Activated naive CD4-positive, alpha-beta T cell treated with anti-CD3 and anti-CD28 coated beads, Interleukin-2, amount 50 U/mL, for 24 hours (primary cell): ENCODE data around the gene TMEM223.
A peak's percentile ranks its signal among the peaks of the same experiment; 100 is the strongest.
"Not testable (repeated sequence)": the region's sequence is repeated elsewhere in the genome, so short reads cannot be mapped to it uniquely, and the experiment has no call there.

Source experiments
- H3K27ac Mint-ChIP-seq: one replicate; pipeline ENCODE4 v1.8.0; 2021; ENCODE audit warnings: mild to moderate bottlenecking, mixed read lengths
- H3K27me3 Mint-ChIP-seq: one replicate; pipeline ENCODE4 v1.8.0; 2021; ENCODE audit warnings: mixed read lengths
- H3K36me3 Mint-ChIP-seq: one replicate; pipeline ENCODE4 v1.8.0; 2021; ENCODE audit warnings: mixed read lengths
- H3K4me1 Mint-ChIP-seq: one replicate; pipeline ENCODE4 v1.8.0; 2021; ENCODE audit warnings: mixed read lengths
- H3K4me3 Mint-ChIP-seq: one replicate; pipeline ENCODE4 v1.8.0; 2021; ENCODE audit warnings: mild to moderate bottlenecking, mixed read lengths
- H3K9me3 Mint-ChIP-seq: one replicate; pipeline ENCODE4 v1.8.0; 2021; ENCODE audit warnings: mixed read lengths

TMEM223 gene

DNA sequence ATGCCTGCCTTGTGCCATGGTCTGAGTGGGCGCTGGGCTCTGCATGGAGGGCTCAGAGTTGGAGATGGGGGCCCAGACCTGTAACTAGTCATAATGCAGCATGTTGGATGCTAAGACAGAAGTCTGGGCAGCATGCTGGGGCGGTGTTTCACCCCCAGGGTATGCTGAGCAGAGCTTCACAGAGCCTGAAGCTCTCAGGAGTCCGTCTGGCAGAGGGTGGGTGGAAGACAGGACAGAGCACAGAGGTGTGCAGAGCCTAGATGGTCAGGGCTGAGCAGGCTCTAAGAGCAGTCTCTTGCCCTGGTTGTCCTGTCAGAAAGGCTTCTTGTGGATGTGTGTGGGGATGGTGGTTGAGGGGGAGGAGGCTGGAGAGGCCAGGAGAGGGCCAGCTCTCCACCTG is 13.4 kb downstream of the TMEM223 start:
- Mint-ChIP-seq H3K27me3 (no peaks in the 10 kb centered on the region), H3K36me3 (no peaks in the 10 kb centered on the region), H3K4me3 (no peak overlapping the region), H3K4me1 (peaks cover 10% of the 10 kb centered on the region), H3K9me3 (no peaks in the 10 kb centered on the region), H3K27ac (no peak overlapping the region)

DNA sequence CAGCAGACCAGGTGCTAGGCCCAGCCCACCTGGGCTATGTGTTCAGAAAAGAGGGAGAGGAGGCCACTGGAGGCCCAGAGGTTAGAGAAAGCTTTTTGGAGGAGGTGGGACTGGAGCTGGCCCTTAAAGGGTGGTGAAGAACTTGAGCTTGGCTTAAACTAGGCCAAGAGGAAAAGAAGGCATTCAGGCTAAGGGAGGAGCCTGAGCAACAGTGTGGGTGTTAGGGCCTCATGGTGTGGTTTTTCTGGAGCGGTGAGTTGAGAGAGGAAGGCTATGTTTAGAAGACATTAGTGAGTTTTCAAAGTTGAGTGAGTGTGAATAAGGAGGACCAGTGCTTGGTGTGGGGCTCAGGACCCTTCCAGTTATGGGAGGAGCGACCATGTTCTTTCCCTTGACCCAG is 14.4 kb downstream of the TMEM223 start:
- Mint-ChIP-seq H3K4me1 (peaks cover 11% of the 10 kb centered on the region), H3K9me3 (no peaks in the 10 kb centered on the region), H3K4me3 (no peak overlapping the region), H3K27ac (peak overlapping the region; percentile 83), H3K36me3 (no peaks in the 10 kb centered on the region), H3K27me3 (no peaks in the 10 kb centered on the region)

DNA sequence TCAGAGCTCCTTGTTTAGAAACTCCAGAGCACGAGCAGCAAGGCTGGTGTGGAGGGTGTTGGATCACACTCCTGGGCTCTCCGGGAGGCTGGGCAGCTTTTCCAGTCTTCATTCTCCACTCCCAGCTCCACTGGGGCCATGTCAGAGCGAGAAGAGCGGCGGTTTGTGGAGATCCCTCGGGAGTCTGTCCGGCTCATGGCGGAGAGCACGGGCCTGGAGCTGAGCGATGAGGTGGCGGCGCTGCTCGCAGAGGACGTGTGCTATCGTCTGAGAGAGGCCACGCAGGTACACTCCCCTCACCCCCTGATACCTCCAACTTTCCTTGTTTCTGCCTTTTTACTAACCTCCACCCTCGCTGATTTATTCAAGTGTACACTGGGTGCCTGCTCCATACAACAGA is 16.2 kb downstream of the TMEM223 start:
- Mint-ChIP-seq H3K9me3 (no peaks in the 10 kb centered on the region), H3K4me1 (peaks cover 23% of the 10 kb centered on the region), H3K36me3 (no peaks in the 10 kb centered on the region), H3K4me3 (no peak overlapping the region), H3K27me3 (no peaks in the 10 kb centered on the region), H3K27ac (no peak overlapping the region)

DNA sequence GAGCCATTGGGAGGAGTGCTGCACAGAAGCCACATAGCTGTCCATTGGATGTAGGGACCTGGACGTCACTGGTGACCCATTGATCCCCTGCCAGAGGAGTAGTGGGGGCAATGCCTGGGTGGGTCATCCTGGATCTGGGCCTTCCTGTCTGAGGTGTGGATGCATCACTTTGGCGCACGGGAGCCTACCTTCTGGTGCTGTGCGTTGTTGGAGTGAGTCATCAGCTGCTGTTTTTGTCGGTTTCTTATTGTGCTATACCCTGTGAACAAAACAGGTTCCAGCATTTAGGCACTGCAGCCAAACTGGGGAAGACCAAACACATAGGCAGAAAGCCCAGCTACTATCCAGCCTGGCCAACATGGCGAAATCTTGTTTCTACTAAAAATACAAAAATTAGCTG is 17.4 kb downstream of the TMEM223 start:
- H3K27ac Mint-ChIP-seq, result no peak overlapping the region
- H3K27me3 Mint-ChIP-seq, result no peaks in the 10 kb centered on the region
- H3K36me3 Mint-ChIP-seq, result no peaks in the 10 kb centered on the region
- H3K4me1 Mint-ChIP-seq, result peaks cover 33% of the 10 kb centered on the region
- no peaks in the 10 kb centered on the region for H3K9me3 Mint-ChIP-seq
- H3K4me3 Mint-ChIP-seq, result no peak overlapping the region

DNA sequence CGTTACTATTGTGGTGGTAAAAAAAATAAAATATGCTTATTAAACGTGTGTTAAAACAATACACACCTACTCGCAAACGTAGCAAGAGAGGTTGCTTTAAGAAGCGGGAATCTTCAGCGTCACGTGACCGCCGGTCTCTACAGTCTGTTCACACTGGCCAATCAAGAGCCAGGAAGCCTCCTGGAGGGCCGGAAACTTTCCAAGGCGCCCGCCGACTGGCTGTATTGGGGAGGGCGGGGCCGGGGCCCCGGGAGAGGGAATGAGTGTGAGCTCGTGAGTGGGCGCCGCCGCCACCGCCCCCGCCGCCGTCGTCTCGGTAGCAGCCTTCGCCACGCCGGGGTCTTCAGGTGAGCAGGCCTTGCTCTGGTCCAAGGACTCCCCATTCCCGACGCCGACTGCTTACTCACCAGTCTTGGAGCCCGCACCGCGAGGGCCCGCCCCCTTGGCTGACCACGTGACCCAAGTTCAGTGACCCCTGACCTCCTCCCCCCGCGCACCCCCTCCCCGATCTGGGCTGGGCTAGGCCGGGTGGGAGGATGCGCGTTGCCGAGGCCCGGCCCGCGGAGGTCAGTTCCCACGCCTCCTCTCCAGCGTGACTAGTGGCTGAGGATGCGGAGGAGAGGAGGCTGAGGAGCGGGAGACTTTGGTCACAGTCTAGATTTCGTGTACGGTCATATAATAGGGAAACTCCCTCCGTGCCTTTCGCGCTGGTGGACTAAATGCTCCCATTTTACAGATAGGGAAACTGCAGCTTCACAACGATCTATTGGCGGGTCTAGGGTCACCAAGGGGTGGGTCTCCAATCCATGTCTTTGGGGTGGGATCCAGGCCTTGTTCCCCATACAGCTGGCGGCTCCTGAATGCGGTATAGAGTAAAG is 20.4 kb downstream of the TMEM223 start, which contains the start of gene TAF6L:
Gene TAF6L (plus strand): TSS at position 253 of the 878 bp plus-strand sequence. CDS start 4,388 bp downstream, outside the sequence.
- Mint-ChIP-seq H3K4me1 (peaks cover 27% of the 10 kb centered on the region), H3K9me3 (no peaks in the 10 kb centered on the region), H3K4me3 (peak within 1 kb of the TSS; percentile 93), H3K27me3 (no peaks in the 10 kb centered on the region), H3K27ac (peak within 1 kb of the TSS; percentile 95), H3K36me3 (no peaks in the 10 kb centered on the region)

DNA sequence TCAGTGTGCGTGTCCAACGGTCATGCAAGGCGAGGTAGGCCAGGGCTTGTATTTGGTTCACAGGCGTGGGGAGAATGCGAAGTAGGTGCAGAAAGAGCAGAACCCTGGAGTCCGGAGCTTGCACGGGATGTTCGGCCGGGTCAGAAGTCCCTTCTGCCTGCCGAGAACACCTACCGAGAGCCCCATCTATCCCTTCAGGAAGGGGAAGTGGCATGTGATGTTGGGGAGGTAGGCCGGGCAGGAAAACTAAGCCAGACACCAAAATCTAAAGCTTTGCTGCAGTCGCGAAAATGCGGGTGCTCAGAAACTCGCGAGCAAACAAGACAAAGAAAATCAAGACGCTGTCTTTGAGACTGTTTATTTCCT is 21.0 kb downstream of the TMEM223 start:
- peaks cover 27% of the 10 kb centered on the region for H3K4me1 Mint-ChIP-seq
- H3K9me3 Mint-ChIP-seq, result no peaks in the 10 kb centered on the region
- H3K27me3 Mint-ChIP-seq, result no peaks in the 10 kb centered on the region
- peak overlapping the region; percentile 93 for H3K4me3 Mint-ChIP-seq
- H3K27ac Mint-ChIP-seq, result peak overlapping the region; percentile 95
- H3K36me3 Mint-ChIP-seq, result no peaks in the 10 kb centered on the region

DNA sequence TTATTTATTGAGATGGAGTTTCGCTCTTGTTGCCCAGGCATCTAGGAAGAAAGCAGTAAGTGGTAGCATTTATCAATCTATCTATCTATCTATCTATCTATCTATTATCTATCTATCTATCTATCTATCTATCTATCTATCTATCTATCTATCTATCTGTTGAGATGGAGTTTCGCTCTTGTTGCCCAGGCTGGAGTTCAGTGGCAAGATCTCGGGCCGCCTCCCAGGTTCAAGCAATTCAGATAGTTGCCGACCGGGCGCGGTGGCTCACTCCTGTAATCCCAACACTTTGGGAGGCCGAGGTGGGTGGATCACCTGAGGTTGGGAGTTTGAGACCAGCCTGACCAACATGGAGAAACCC is 31.0 kb downstream of the TMEM223 start:
- Mint-ChIP-seq H3K4me3 (peak overlapping the region; percentile 95), H3K4me1 (peaks cover 20% of the 10 kb centered on the region)
- H3K9me3 Mint-ChIP-seq, H3K36me3 Mint-ChIP-seq, H3K27me3 Mint-ChIP-seq, H3K27ac Mint-ChIP-seq: not testable (repeated sequence)

DNA sequence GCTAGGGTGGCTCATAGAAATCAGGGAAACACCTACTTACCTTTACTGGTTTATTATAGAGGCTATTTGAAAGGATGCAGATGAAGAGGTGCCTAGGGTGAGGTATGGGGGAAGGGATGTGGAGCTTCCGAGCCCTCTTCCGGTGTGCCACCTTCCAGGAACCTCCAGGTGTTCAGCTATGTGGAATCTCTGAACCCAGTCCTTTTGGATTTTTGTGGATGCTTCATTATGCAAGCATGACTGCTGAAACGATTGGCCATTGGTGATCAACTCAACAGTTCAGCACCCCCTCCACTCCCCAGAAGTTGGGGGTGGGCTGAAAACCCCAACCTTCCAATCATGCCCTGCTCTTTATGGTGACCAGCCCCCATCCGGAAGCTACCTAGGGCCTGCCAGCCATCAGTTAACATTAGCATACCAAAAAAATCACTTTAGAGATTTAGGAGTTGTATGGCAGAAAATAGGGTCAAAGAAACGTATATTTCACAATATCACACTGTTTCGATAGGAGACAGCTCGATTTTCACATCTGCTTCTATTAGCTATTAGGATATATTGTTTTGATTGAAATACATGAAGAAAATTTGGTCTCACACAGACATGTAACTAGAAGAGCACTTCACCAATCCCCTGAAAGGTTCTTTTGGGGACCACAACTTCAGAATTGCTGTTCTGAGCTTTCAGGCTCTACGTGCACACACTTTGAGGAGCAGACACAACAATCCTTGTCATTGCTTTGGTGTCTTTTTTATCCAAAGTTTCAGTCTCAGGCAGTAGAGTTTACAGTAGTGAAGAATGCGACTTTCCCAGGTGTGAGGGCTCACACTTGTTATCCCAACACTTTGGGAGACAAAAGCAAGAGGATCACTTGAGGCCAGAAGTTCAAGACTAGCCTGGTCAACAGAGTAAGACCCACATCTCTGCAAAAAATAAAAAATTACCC is 33.7 kb downstream of the TMEM223 start:
- Mint-ChIP-seq H3K36me3 (peaks cover 5% of the 10 kb centered on the region), H3K4me3 (no peak overlapping the region), H3K27me3 (no peaks in the 10 kb centered on the region), H3K4me1 (peaks cover 23% of the 10 kb centered on the region), H3K27ac (no peak overlapping the region), H3K9me3 (no peaks in the 10 kb centered on the region)

DNA sequence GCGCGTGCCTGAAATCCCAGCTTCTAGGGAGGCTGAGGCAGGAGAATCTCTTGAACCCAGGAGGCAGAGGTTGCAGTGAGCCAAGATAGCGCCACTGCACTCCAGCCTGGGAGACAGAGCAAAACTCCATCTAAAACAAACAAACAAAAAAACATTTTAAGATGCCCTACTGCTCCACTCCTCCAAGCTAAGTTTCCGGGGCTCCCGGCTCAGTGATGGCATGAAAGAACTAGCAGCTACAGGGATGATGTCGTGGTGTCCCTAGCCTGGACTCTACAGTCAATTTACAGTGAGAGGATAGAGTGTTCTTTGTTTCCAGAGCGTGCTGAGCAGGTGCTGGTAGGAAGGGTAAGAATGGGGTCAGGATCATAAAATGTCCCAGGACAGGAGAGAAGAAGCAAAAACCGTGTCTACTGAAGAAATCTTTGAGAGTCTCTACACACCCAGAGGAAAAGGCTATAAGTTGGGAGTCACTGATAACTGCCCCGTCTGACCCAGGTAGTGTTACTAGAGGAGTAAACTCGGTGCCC is 36.7 kb downstream of the TMEM223 start:
- Mint-ChIP-seq H3K4me3 (peak overlapping the region; percentile 33), H3K27me3 (no peaks in the 10 kb centered on the region), H3K9me3 (no peaks in the 10 kb centered on the region), H3K4me1 (peaks cover 22% of the 10 kb centered on the region), H3K36me3 (peaks cover 1% of the 10 kb centered on the region), H3K27ac (no peak overlapping the region)

DNA sequence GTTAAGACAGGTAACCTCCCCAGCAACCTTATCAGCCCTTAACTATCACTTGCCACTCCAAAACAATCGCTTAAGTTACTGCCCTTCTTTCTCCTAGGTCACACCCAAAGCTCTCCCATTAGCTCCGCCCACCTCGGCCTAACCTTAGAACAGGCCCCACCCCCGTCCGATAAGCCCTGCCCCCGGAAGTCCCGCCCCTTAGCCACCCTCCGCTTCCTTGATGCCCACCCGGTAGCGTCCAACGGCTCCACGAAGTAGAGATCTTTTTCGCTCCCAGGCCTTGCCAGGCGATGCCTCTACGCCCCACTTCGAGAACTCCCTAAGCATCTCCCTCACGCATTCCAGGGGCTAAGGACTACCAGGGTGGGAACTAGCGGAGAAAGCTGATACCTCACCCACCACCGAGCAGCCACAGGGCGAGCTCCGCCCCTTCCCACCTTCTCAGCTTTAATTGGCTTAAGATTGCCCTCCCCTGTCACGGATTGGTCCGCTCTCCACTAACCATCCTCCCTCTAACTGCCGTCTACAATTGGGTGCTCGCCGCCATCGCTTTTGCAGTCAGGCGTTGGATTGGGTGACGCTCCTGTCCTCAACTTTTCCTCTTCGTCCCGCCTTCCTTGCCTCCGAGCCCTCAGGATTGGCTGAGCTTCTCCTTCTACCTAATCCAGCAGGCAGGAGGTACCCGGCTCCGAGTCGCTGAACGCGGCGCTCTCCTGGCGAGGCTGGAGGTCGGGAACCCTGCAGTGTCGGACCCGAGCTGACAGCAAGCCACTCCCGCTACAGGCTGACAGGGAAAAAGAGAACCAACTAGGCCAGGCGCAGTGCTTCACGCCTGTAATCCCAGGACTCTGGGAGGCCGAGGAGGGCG is 37.8 kb downstream of the TMEM223 start, which contains the start of gene ZBTB3:
Gene ZBTB3 (minus strand): TSS at position 425 of the 868 bp plus-strand sequence. CDS start 496 bp downstream, outside the sequence.
- no peaks in the 10 kb centered on the region for H3K9me3 Mint-ChIP-seq
- H3K27ac Mint-ChIP-seq, result peak within 1 kb of the TSS; percentile 98
- H3K4me3 Mint-ChIP-seq, result peak within 1 kb of the TSS; percentile 92
- H3K4me1 Mint-ChIP-seq, result peaks cover 28% of the 10 kb centered on the region
- H3K27me3 Mint-ChIP-seq, result no peaks in the 10 kb centered on the region
- H3K36me3 Mint-ChIP-seq, result peaks cover 4% of the 10 kb centered on the region

DNA sequence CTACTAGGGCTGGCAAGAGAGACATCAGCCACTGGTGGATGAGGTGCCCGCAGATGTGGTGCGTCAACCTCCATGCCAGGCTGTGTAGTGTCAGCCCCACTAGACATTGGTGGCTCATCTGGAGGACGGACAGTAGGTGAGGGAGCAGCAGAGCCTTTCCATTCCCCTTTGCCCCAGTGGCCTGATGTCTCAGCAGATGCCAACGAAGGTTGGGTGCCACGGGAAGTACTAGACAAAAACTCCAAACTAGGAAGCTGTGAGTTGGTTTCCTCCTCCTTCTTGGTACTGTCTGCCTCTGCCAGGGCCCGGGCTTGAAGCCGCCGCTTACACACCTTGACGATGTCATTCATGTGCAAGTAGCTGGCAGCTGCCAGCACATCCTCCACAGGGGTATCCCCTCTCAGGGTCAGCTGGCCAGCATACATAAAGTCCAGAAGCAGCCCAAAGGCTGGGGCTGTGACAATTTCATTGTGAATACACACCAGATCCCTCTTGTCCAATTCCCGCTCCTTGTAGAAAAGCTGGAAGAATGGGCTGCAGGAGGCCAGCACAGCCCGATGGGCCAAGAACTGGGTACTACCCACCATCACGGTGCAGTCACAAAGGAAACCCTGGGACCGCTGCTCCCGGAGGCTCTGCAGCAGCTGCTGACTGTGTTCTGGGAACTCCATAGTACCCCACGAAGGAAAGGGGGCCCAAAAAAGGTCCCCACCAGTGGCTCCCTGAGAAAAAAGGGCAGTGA is 38.6 kb downstream of the TMEM223 start:
- peaks cover 5% of the 10 kb centered on the region for H3K36me3 Mint-ChIP-seq
- H3K4me3 Mint-ChIP-seq, result peak overlapping the region; percentile 92
- no peaks in the 10 kb centered on the region for H3K27me3 Mint-ChIP-seq
- peaks cover 31% of the 10 kb centered on the region for H3K4me1 Mint-ChIP-seq
- H3K9me3 Mint-ChIP-seq, result no peaks in the 10 kb centered on the region
- H3K27ac Mint-ChIP-seq, result peak overlapping the region; percentile 98

DNA sequence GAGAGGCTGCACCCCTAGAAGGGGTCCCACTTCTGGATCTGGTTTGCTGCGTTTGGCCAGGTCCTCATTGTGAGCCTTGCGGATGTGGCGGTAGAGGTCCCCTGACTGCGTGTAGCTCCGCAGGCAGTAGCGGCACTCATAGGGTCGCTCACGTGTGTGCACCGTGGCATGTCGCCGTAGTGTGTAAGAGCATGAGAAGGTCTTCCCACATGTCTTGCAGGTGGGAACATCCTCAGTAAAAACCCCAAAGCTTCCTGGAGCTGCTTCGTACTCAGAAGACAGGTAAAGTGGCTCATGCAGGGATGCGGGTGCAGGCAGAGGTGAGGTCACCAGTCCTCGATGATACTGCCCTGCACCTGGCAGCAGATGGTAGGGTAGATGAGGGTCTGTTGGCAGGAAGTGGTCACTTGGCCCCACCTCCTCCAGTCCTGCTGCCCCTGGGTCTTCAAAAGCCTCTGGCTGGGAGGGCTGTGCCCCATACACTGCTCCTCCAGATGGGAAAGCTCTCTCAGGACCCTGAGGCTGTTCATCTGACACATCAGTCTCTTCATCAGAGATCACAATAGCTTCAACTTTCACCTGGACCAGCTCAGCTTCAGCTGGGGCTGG is 39.5 kb downstream of the TMEM223 start:
- Mint-ChIP-seq H3K4me1 (peaks cover 34% of the 10 kb centered on the region), H3K9me3 (no peaks in the 10 kb centered on the region), H3K27ac (peak overlapping the region; percentile 62), H3K36me3 (peaks cover 5% of the 10 kb centered on the region), H3K27me3 (no peaks in the 10 kb centered on the region), H3K4me3 (no peak overlapping the region)

DNA sequence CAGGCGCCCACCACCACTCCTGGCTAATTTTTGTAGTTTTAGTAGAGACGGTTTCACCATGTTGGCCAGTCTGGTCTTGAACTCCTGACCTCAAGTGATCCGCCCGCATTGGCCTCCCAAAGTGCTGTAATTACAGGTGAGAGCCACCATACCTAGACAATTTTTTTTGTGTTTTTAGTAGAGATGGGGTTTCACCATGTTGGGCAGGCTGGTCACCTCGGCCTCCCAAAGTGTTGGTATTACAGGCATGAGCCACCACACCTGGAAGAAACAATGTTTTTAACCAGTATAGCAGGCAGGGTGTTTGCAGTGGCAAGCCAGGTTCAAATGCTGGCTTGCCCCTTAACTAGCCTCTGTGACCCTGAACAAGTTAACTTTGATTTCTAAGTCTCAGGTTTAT is 41.9 kb downstream of the TMEM223 start:
- not testable (repeated sequence) for H3K36me3 Mint-ChIP-seq, H3K4me3 Mint-ChIP-seq, H3K27ac Mint-ChIP-seq, H3K27me3 Mint-ChIP-seq, H3K9me3 Mint-ChIP-seq
- H3K4me1 Mint-ChIP-seq, result peaks cover 34% of the 10 kb centered on the region
